Activated naive CD4-positive, alpha-beta T cell treated with anti-CD3 and anti-CD28 coated beads, Interleukin-2, amount 10 ng/mL, durations not matched to agents 7 days and 5 days (primary cell): Measurements from ENCODE around the gene DDX10.

Experiments used
- CTCF ChIA-PET: fragments of 350-600 bp; sonication (Branson Sonifier 250); formaldehyde crosslinking; loops from one replicate; lab custom pipeline; 2021; ENCODE audit warnings: antibody characterized with exemption; lab: Charles Lee
- DNase-seq: peaks from one replicate; pipeline ENCODE4 v3.0.0-alpha.2; 2020
- H3K27ac Mint-ChIP-seq: one replicate; pipeline ENCODE4 v1.8.0; 2021; ENCODE audit warnings: mild to moderate bottlenecking, moderate library complexity, mixed read lengths
- H3K27me3 Mint-ChIP-seq: one replicate; pipeline ENCODE4 v1.8.0; 2021; ENCODE audit warnings: mild to moderate bottlenecking, mixed read lengths
- H3K36me3 Mint-ChIP-seq: one replicate; pipeline ENCODE4 v1.8.0; 2021; ENCODE audit warnings: mixed read lengths
- H3K4me1 Mint-ChIP-seq: one replicate; pipeline ENCODE4 v1.8.0; 2021; ENCODE audit warnings: mixed read lengths
- H3K4me3 Mint-ChIP-seq: one replicate; pipeline ENCODE4 v1.8.0; 2021; ENCODE audit warnings: mild to moderate bottlenecking, moderate library complexity, mixed read lengths
- H3K9me3 Mint-ChIP-seq: one replicate; pipeline ENCODE4 v1.8.0; 2021; ENCODE audit warnings: mixed read lengths

Gene DDX10

GRCh38 chr11:108970221-108970991 is 305.5 kb downstream of the DDX10 start:
- H3K9me3 Mint-ChIP-seq: no peaks in the 10 kb centered on the region
- H3K36me3 Mint-ChIP-seq: no peaks in the 10 kb centered on the region
- no peaks in the 10 kb centered on the region for H3K4me1 Mint-ChIP-seq
- DNase-seq: no peak
- no peaks in the 10 kb centered on the region for H3K27me3 Mint-ChIP-seq
- no peak overlapping the region for H3K4me3 Mint-ChIP-seq
- no peak overlapping the region for H3K27ac Mint-ChIP-seq
- CTCF ChIA-PET: no interaction called here

- no peaks in the 10 kb centered on the region for H3K27me3 Mint-ChIP-seq
- H3K36me3 Mint-ChIP-seq: no peaks in the 10 kb centered on the region
- no peaks in the 10 kb centered on the region for H3K9me3 Mint-ChIP-seq
- DNase-seq: no peak
- CTCF ChIA-PET: no interaction called here
- no peaks in the 10 kb centered on the region for H3K4me1 Mint-ChIP-seq
- H3K4me3 Mint-ChIP-seq: no peak overlapping the region
- H3K27ac Mint-ChIP-seq: no peak overlapping the region
Measured at GRCh38 chr11:108973402-108974162, 308.7 kb downstream of the DDX10 start.

GRCh38 chr11:108975026-108975425 is 310.2 kb downstream of the DDX10 start:
- CTCF ChIA-PET: no interaction called here
- Mint-ChIP-seq H3K4me3 (no peak overlapping the region), H3K27ac (no peak overlapping the region)

GRCh38 chr11:108975641-108976071 is 310.8 kb downstream of the DDX10 start:
- H3K9me3 Mint-ChIP-seq: no peaks in the 10 kb centered on the region
- no peaks in the 10 kb centered on the region for H3K4me1 Mint-ChIP-seq
- H3K36me3 Mint-ChIP-seq: no peaks in the 10 kb centered on the region
- DNase-seq: no peak
- no peaks in the 10 kb centered on the region for H3K27me3 Mint-ChIP-seq
- no peak overlapping the region for H3K4me3 Mint-ChIP-seq
- no peak overlapping the region for H3K27ac Mint-ChIP-seq
- CTCF ChIA-PET: no interaction called here

More at GRCh38 chr11:108975026-108975425, 310.2 kb downstream of the DDX10 start:
- no peaks in the 10 kb centered on the region for H3K27me3 Mint-ChIP-seq
- H3K36me3 Mint-ChIP-seq: no peaks in the 10 kb centered on the region
- H3K9me3 Mint-ChIP-seq: no peaks in the 10 kb centered on the region
- no peaks in the 10 kb centered on the region for H3K4me1 Mint-ChIP-seq
- no peak for DNase-seq

- Mint-ChIP-seq H3K27ac (no peak overlapping the region), H3K27me3 (peaks cover 7% of the 10 kb centered on the region), H3K36me3 (no peaks in the 10 kb centered on the region), H3K4me1 (no peaks in the 10 kb centered on the region), H3K9me3 (no peaks in the 10 kb centered on the region), H3K4me3 (no peak overlapping the region)
- DNase-seq: no peak
- CTCF ChIA-PET: interaction anchor here (0.6 kb wide), 1 partner anchor 1012 kb away, joined by 3 read pairs; no protein-coding TSS in a partner anchor
Measured at GRCh38 chr11:108983636-108984420, 319.0 kb downstream of the DDX10 start.

- H3K27ac Mint-ChIP-seq: no peak overlapping the region
- no peak overlapping the region for H3K4me3 Mint-ChIP-seq
- H3K4me1 Mint-ChIP-seq: no peaks in the 10 kb centered on the region
- CTCF ChIA-PET: no interaction called here
- H3K9me3 Mint-ChIP-seq: no peaks in the 10 kb centered on the region
- DNase-seq: no peak
- H3K27me3 Mint-ChIP-seq: peaks cover 7% of the 10 kb centered on the region
- H3K36me3 Mint-ChIP-seq: no peaks in the 10 kb centered on the region
Measured at GRCh38 chr11:108984523-108984922, 319.7 kb downstream of the DDX10 start.

- CTCF ChIA-PET: no interaction called here
- Mint-ChIP-seq H3K27ac (no peak overlapping the region), H3K4me1 (no peaks in the 10 kb centered on the region), H3K9me3 (no peaks in the 10 kb centered on the region), H3K27me3 (peaks cover 7% of the 10 kb centered on the region), H3K36me3 (no peaks in the 10 kb centered on the region), H3K4me3 (no peak overlapping the region)
- no peak for DNase-seq
Measured at GRCh38 chr11:108985236-108985944, 320.5 kb downstream of the DDX10 start.

- CTCF ChIA-PET: no interaction called here
- H3K27ac Mint-ChIP-seq: no peak overlapping the region
- H3K9me3 Mint-ChIP-seq: no peaks in the 10 kb centered on the region
- no peaks in the 10 kb centered on the region for H3K4me1 Mint-ChIP-seq
- peaks cover 7% of the 10 kb centered on the region for H3K27me3 Mint-ChIP-seq
- H3K36me3 Mint-ChIP-seq: no peaks in the 10 kb centered on the region
- DNase-seq: no peak
- no peak overlapping the region for H3K4me3 Mint-ChIP-seq
Measured at GRCh38 chr11:108985945-108986279, 321.0 kb downstream of the DDX10 start.
